K562 (cell line): ENCODE measurements around the gene CEP20. TPM values are rescaled to one million over a fixed set of nuclear protein-coding genes. Genes with fewer than 3 reads are reported as not detected.

Source experiments
- CBFB ChIP-seq: sonication (generic); formaldehyde crosslinking; IDR thresholded peaks from 2 replicates; pipeline ENCODE4 v1.4.0; 2020; ENCODE audit warnings: mild to moderate bottlenecking, missing genetic modification reagents
- ETS1 ChIP-seq: conservative IDR thresholded peaks from 2 replicates; pipeline ENCODE4 v1.6.1; 2011; ENCODE audit warnings: low read depth, mild to moderate bottlenecking, low read length; ENCODE audit not compliant: control insufficient read depth
- GTF2F1 ChIP-seq: IDR thresholded peaks from 2 replicates; pipeline ENCODE4 v1.6.1; 2011; ENCODE audit warnings: low read depth, low read length, improper control_type of control experiment
- HCFC1 ChIP-seq: IDR thresholded peaks from 2 replicates; pipeline ENCODE4 v1.6.1; 2012; ENCODE audit warnings: low read depth, low read length, improper control_type of control experiment
- HMBOX1 ChIP-seq: sonication (generic); IDR thresholded peaks from 2 replicates; pipeline ENCODE4 v1.6.1; 2016
- KAT7 ChIP-seq: sonication (generic); formaldehyde crosslinking; IDR thresholded peaks from 2 replicates; pipeline ENCODE4 v1.8.0; 2022; ENCODE audit warnings: missing genetic modification reagents, mild to moderate bottlenecking, borderline replicate concordance
- KLF16 ChIP-seq: IDR thresholded peaks from 2 replicates; pipeline ENCODE4 v1.6.1; 2016; ENCODE audit warnings: antibody characterized with exemption
- NFRKB ChIP-seq: fragments of 450-650 bp; IDR thresholded peaks from 2 replicates; pipeline ENCODE4 v1.6.1; 2016; ENCODE audit warnings: low read depth
- NR4A1 ChIP-seq, 2 experiments: fragments of 250-450 bp in 1 of 2; fragments of 450-650 bp in 1 of 2; sonication (Bioruptor Pico) in 1 of 2; IDR thresholded peaks; 2 replicates each; pipeline versions ENCODE4 v1.4.0 to v1.6.1; 2016 to 2020; ENCODE audit warnings: mild to moderate bottlenecking in 2 of 2, missing compliant biosample characterization in 1 of 2, missing genetic modification characterization in 1 of 2, moderate library complexity in 1 of 2
- PHTF2 ChIP-seq: fragments of 250-450 bp; sonication (Bioruptor Pico); IDR thresholded peaks from 2 replicates; pipeline ENCODE4 v1.5.0; 2021; ENCODE audit warnings: mild to moderate bottlenecking
- POLR2AphosphoS5 ChIP-seq: IDR thresholded peaks from 2 replicates; pipeline ENCODE4 v1.6.1; 2011; ENCODE audit warnings: mild to moderate bottlenecking, low read depth, low read length, moderate library complexity; ENCODE audit not compliant: control insufficient read depth, insufficient read depth
- RB1 ChIP-seq: fragments of 450-650 bp; IDR thresholded peaks from 2 replicates; pipeline ENCODE4 v1.6.1; 2017; ENCODE audit warnings: low read depth, mild to moderate bottlenecking
- RBFOX2 ChIP-seq: fragments of 200-400 bp; formaldehyde crosslinking; IDR thresholded peaks from 2 replicates; pipeline ENCODE4 v1.6.1; 2017; ENCODE audit warnings: low read depth, mild to moderate bottlenecking, low read length, moderate library complexity
- SLC30A9 ChIP-seq: fragments of 250-450 bp; sonication (Bioruptor Pico); IDR thresholded peaks from 2 replicates; pipeline ENCODE4 v1.8.0; 2022; ENCODE audit warnings: mild to moderate bottlenecking, moderate library complexity
- SMARCA5 ChIP-seq: fragments of 450-650 bp; IDR thresholded peaks from 2 replicates; pipeline ENCODE4 v1.6.1; 2016
- TAF7 ChIP-seq: fragments of 450-650 bp; IDR thresholded peaks from 2 replicates; pipeline ENCODE4 v1.6.1; 2016; ENCODE audit warnings: missing genetic modification characterization, missing compliant biosample characterization
- THAP12 ChIP-seq: fragments of 250-450 bp; sonication (Bioruptor Pico); IDR thresholded peaks from 2 replicates; pipeline ENCODE4 v1.9.0; 2021; ENCODE audit warnings: mild to moderate bottlenecking, inconsistent platforms
- TOE1 ChIP-seq, 2 experiments: fragments of 450-650 bp in 1 of 2; sonication (generic) in 1 of 2; formaldehyde crosslinking in 1 of 2; IDR thresholded peaks; 2 replicates each; pipeline versions ENCODE4 v1.7.1 to v1.8.0; 2016 to 2022; ENCODE audit warnings: borderline replicate concordance in 2 of 2, mild to moderate bottlenecking in 2 of 2, antibody characterized with exemption in 1 of 2, inconsistent platforms in 1 of 2, low read depth in 1 of 2, missing genetic modification reagents in 1 of 2, moderate library complexity in 1 of 2
- ZBED1 ChIP-seq: IDR thresholded peaks from 2 replicates; pipeline ENCODE4 v1.6.1; 2014
- ZBTB33 ChIP-seq: sonication (generic); formaldehyde crosslinking; IDR thresholded peaks from 2 replicates; pipeline ENCODE4 v1.8.1; 2023; ENCODE audit warnings: mild to moderate bottlenecking, missing genetic modification reagents
- ZNF121 ChIP-seq: sonication (generic); formaldehyde crosslinking; conservative IDR thresholded peaks from 2 replicates; pipeline ENCODE4 v1.8.0; 2022; ENCODE audit warnings: missing genetic modification reagents
- ZNF583 ChIP-seq: fragments of 250-450 bp; sonication (Bioruptor Pico); IDR thresholded peaks from 2 replicates; pipeline ENCODE4 v1.4.0; 2020
- polyA plus RNA-seq, 8 experiments: library from polyadenylated mRNA; depleted of rRNA in 4 of 8; stranded (reverse) in 5 of 8; unstranded in 3 of 8; fragments of >200 nt; fragmentation: Nextera tagmentation in 2 of 8; fragmentation: Illumina TruSeq in 1 of 8; extraction: Ambion mirVana in 2 of 8; extraction: Trizol in 1 of 8; gene quantifications; 2 replicates each; pipeline versions ENCODE4 v1.2.1 to v1.2.3, GENCODE V29; 2011 to 2014; ENCODE audit warnings: inconsistent platforms in 1 of 8, missing spikeins in 1 of 8
- total RNA-seq, 7 experiments: library from RNA; depleted of rRNA in 6 of 7; stranded (reverse); fragments of >200 nt in 6 of 7; fragmentation: Illumina TruSeq in 2 of 7; extraction: Trizol in 2 of 7; gene quantifications; 2 replicates each; pipeline versions ENCODE4 v1.2.1 to v1.2.3, GENCODE V29; 2011 to 2021; ENCODE audit warnings: low replicate concordance in 1 of 7

The CEP20 gene
- total and polyA plus RNA-seq, 9 of the 15 experiments (the other 6 are each of a cell fraction or from before 2014, with no cell fraction given): 41.3 to 150 (median 104) TPM

- no peak for TF ChIP-seq ZBED1
- no peak for TF ChIP-seq HMBOX1
- TF ChIP-seq CBFB (CRISPR knock-in tag): no peak
- no peak for TF ChIP-seq KLF16
- TF ChIP-seq ZNF583 (CRISPR knock-in tag): no peak
- no peak for TF ChIP-seq ZNF121
- TF ChIP-seq KAT7 (CRISPR knock-in tag): 0 out of 2 replicates have a peak, but pooled peaks have one; percentile 27
- TF ChIP-seq SMARCA5: no peak
- peak; percentile 98 for TF ChIP-seq TAF7 (tag)
- no peak for TF ChIP-seq PHTF2 (CRISPR knock-in tag)
- no peak for TF ChIP-seq TOE1 (IDR thresholded peaks at IDR 0.05; ENCODE audit: borderline replicate concordance)
- TF ChIP-seq TOE1 (CRISPR knock-in tag; IDR thresholded peaks at IDR 0.05; ENCODE audit: borderline replicate concordance, low read depth): no peak
- TF ChIP-seq NR4A1 (CRISPR knock-in tag; IDR thresholded peaks at IDR 0.05): no peak
- TF ChIP-seq NR4A1 (tag; IDR thresholded peaks at IDR 0.05): 0 out of 2 replicates have a peak, but pooled peaks have one; percentile 25
- TF ChIP-seq ZBTB33 (CRISPR knock-in tag): no peak
- peak; percentile 98 for TF ChIP-seq RBFOX2
- no peak for TF ChIP-seq SLC30A9 (CRISPR knock-in tag)
- peak; percentile 88 for TF ChIP-seq THAP12 (CRISPR knock-in tag)
- TF ChIP-seq ETS1: peak; percentile 54; the same call in 1 of the 2 replicates
- TF ChIP-seq NFRKB: peak; percentile 96
- TF ChIP-seq GTF2F1: 0 out of 2 replicates have a peak, but pooled peaks have one; percentile 51
- TF ChIP-seq HCFC1: peak; percentile 47
- TF ChIP-seq POLR2AphosphoS5: peak; percentile 78
- peak; percentile 64; the same call in 1 of the 2 replicates for TF ChIP-seq RB1
Measured at GRCh38 chr16:15888072-15888976, at the start of gene CEP20 (continued).
